ENCODE results near the gene STK40. TPM values are rescaled to one million over a fixed set of nuclear protein-coding genes. Genes with fewer than 3 reads are reported as not detected.

The STK40 gene
- total RNA-seq, 6 donors from 2014 or later = 26.2 to 100 (median 69.1) TPM

DNA sequence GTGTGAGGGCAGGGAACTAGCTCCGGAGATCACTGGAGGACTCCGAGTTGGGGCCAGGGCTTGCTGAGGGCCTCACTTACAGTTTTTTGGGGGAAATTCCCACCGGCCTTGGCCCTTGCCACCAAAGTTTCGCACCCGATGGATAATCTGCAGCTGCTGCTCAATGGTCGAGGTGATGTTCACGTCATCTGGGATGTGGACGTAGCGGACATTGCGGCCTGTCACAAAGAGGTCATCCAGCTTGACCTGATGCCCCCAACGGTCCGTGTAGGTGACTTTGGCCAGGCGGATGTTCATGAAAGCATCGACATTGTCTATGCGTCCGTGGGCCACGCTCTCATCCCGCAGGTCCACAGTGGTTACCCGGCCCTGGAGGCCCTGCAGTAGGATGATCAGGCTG lies 8.0 kb upstream of the STK40 start:
- Histone ChIP-seq H3K4me3 (no peak overlapping the region), H3K4me1 (peaks cover 9 to 25% (median 13%) of the 10 kb centered on the region in 4 donors), H3K36me3 (peaks cover 0 to 40% (median 29%) of the 10 kb centered on the region in 4 donors), H3K27ac (no peak overlapping the region), H3K9me3 (no peaks in the 10 kb centered on the region), H3K27me3 (no peaks in the 10 kb centered on the region)
- ATAC-seq (ENCODE audit: low FRiP score in 2 of 2) (no peak), DNase-seq (no peak)
- TF ChIP-seq POLR2AphosphoS5 (IDR thresholded peaks at IDR 0.05) (no peak), EP300 (IDR thresholded peaks at IDR 0.05) (no peak), POLR2A (IDR thresholded peaks at IDR 0.05) (no peak)
- TF ChIP-seq, protein P1, sequence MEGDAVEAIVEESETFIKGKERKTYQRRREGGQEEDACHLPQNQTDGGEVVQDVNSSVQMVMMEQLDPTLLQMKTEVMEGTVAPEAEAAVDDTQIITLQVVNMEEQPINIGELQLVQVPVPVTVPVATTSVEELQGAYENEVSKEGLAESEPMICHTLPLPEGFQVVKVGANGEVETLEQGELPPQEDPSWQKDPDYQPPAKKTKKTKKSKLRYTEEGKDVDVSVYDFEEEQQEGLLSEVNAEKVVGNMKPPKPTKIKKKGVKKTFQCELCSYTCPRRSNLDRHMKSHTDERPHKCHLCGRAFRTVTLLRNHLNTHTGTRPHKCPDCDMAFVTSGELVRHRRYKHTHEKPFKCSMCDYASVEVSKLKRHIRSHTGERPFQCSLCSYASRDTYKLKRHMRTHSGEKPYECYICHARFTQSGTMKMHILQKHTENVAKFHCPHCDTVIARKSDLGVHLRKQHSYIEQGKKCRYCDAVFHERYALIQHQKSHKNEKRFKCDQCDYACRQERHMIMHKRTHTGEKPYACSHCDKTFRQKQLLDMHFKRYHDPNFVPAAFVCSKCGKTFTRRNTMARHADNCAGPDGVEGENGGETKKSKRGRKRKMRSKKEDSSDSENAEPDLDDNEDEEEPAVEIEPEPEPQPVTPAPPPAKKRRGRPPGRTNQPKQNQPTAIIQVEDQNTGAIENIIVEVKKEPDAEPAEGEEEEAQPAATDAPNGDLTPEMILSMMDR (IDR thresholded peaks at IDR 0.05) = no peak
- 96 to 97% methylated on average over 7 to 19 of the region's 19 CpGs for WGBS, 2 donors

DNA sequence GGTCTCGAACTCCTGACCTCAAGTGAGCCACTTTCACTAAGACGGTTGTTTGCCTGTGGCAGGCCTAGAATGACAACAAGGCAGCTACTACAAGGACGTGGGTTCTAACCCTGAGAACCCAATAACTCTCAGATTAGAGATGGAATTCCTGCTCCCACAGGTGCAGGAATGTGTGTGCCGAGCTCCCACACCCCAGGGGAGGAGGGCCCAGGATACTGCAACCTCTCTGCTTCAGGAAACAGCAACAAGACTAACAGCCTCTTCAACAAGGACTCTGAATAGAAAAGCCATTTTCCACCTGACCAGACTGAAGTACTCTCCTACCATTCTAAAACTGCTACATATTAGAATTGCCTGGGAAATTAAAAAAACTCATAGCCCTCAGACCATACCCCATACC lies 7.1 kb upstream of the STK40 start:
- Histone ChIP-seq H3K27ac (no peak overlapping the region), H3K9me3 (no peaks in the 10 kb centered on the region), H3K36me3 (peaks cover 0 to 40% (median 29%) of the 10 kb centered on the region in 4 donors), H3K4me3 (no peak overlapping the region), H3K4me1 (peaks cover 10 to 26% (median 15%) of the 10 kb centered on the region in 4 donors), H3K27me3 (no peaks in the 10 kb centered on the region)
- DNase-seq (no peak), ATAC-seq (ENCODE audit: low FRiP score in 2 of 2) (no peak)
- no peak for TF ChIP-seq EP300 (IDR thresholded peaks at IDR 0.05)
- TF ChIP-seq, protein P1 (IDR thresholded peaks at IDR 0.05) = no peak
- TF ChIP-seq POLR2AphosphoS5 (IDR thresholded peaks at IDR 0.05) = no peak
- TF ChIP-seq POLR2A (IDR thresholded peaks at IDR 0.05) = no peak
- 81 to 90% methylated on average over 3 to 4 of the region's 4 CpGs for WGBS, 2 donors

DNA sequence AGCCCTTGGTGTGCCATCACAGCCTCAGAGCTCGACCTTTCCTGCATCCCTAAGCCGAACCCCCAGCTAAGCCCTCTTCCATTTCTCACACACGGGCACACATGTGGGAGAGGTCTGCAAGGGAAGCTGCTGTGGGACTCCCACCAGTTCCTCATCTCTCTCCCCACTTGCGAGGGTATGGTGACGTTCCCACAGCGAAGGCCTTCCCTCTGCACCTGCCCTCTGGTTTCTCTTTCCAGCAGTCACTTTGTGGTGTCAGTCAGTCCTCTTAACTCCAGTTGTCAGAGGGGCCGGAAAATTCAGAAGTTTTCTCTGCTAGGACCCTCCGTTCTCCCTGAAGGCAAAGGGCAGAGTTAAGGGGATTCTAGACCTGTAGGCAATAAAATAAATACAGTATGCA lies 5.5 kb upstream of the STK40 start:
- ATAC-seq (ENCODE audit: low FRiP score in 2 of 2) (no peak), DNase-seq (no peak)
- TF ChIP-seq, protein P1 (IDR thresholded peaks at IDR 0.05) = no peak
- TF ChIP-seq POLR2A (IDR thresholded peaks at IDR 0.05) = no peak
- no peak for TF ChIP-seq POLR2AphosphoS5 (IDR thresholded peaks at IDR 0.05)
- TF ChIP-seq EP300 (IDR thresholded peaks at IDR 0.05) = no peak
- Histone ChIP-seq H3K27ac (no peak overlapping the region), H3K4me1 (peaks cover 18 to 26% (median 19%) of the 10 kb centered on the region in 4 donors), H3K27me3 (no peaks in the 10 kb centered on the region), H3K4me3 (no peak overlapping the region), H3K36me3 (peaks cover 0 to 40% (median 29%) of the 10 kb centered on the region in 4 donors), H3K9me3 (no peaks in the 10 kb centered on the region)
- 96 to 97% methylated on average over 8 of the region's 8 CpGs for WGBS, 2 donors

DNA sequence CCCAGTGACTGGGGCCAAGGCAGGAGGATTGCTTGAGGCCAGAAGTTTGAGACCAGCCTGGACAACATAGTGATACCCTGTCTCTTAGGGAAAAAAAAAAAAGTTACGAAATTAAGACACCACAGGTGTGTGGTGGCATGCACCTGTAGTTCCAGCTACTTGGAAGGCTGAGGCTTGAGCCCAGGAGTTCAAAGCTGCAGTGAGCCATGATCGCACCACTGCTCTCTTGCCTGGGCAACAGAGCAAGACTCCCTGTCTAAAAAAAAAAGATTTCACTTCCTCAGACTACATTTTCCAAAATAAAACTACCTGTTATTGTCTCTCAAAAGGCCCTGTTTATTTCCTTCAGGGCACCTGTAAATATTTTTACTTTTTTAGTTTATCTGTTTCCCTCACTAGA lies 4.7 kb upstream of the STK40 start:
- DNase-seq (no peak), ATAC-seq (ENCODE audit: low FRiP score in 2 of 2) (no peak)
- TF ChIP-seq POLR2AphosphoS5 (IDR thresholded peaks at IDR 0.05) (no peak), POLR2A (IDR thresholded peaks at IDR 0.05) (no peak), EP300 (IDR thresholded peaks at IDR 0.05) (no peak)
- TF ChIP-seq, protein P1 (IDR thresholded peaks at IDR 0.05) = no peak
- no peaks in the 10 kb centered on the region for H3K27me3 ChIP-seq
- H3K9me3 ChIP-seq = no peaks in the 10 kb centered on the region
- peaks cover 18 to 23% (median 18%) of the 10 kb centered on the region in 4 donors for H3K4me1 ChIP-seq
- no peak overlapping the region for H3K4me3 ChIP-seq
- peak overlapping the region in 1 of 4 donors; percentile 36 for H3K27ac ChIP-seq
- H3K36me3 ChIP-seq = peaks cover 0 to 40% (median 29%) of the 10 kb centered on the region in 4 donors
- WGBS, 2 donors = 89 to 93% methylated on average over 2 of the region's 2 CpGs

DNA sequence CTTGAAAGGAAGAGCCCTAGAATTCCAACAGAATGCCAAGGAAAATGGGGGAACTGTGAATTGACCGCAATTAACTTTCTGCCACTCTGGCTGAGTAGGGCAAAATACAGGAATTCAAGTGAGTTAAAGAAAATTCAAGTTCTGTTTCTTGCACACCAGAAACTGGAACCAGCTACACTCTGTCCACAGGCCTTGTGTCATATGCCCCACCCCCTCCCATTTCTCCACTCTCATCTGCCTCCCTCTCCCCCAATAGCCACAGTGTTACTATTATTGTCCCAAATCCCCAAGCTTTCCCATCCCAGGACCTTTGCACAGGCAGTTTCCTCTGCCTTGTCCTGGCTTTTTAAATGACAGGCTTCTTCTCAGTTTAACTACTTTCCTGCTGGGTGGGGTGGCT lies 4.3 kb upstream of the STK40 start:
- H3K9me3 ChIP-seq = no peaks in the 10 kb centered on the region
- 81 to 93% methylated on average over 1 of the region's 1 CpG for WGBS, 2 donors
- peaks cover 0 to 40% (median 29%) of the 10 kb centered on the region in 4 donors for H3K36me3 ChIP-seq
- no peak overlapping the region for H3K4me3 ChIP-seq
- no peak for DNase-seq
- ATAC-seq (ENCODE audit: low FRiP score in 2 of 2) = no peak
- TF ChIP-seq POLR2AphosphoS5 (IDR thresholded peaks at IDR 0.05) = no peak
- H3K27me3 ChIP-seq = no peaks in the 10 kb centered on the region
- H3K4me1 ChIP-seq = peaks cover 18 to 24% (median 18%) of the 10 kb centered on the region in 4 donors
- H3K27ac ChIP-seq = peak overlapping the region in 2 of 4 donors; percentile 4 to 36

Measured in upper lobe of left lung (tissue), 6 donors.